Measurements from ENCODE around the gene TPX2. TPM values are rescaled to one million over a fixed set of nuclear protein-coding genes. Genes with fewer than 3 reads are reported as not detected.

TPX2 gene
- total RNA-seq, 1 donor from 2014 or later = 278 TPM

GRCh38 chr20:31806564-31807355 is 67.7 kb downstream of the TPX2 start:
- no peaks in the 10 kb centered on the region for H3K36me3 ChIP-seq
- H3F3A ChIP-seq (ENCODE audit: low read depth) = peaks cover 8% of the 10 kb centered on the region
- peaks cover 20% of the 10 kb centered on the region for H3K4me1 Mint-ChIP-seq
- H3K9me3 ChIP-seq (ENCODE audit: low read depth) = no peaks in the 10 kb centered on the region
- no peak overlapping the region for H3K27ac Mint-ChIP-seq
- H3K27ac ChIP-seq = no peak overlapping the region
- H3K27me3 ChIP-seq = no peaks in the 10 kb centered on the region
- no peaks in the 10 kb centered on the region for H3K4me1 ChIP-seq
- no peak overlapping the region for H2AFZ ChIP-seq (replicated peaks)
- H3K9me3 Mint-ChIP-seq = no peaks in the 10 kb centered on the region
- no peaks in the 10 kb centered on the region for H4K20me1 ChIP-seq (ENCODE audit: low read depth)
- H3K79me2 ChIP-seq (ENCODE audit: low read depth) = no peaks in the 10 kb centered on the region
- no peak overlapping the region for H3K4me3 Mint-ChIP-seq
- H3K4me3 ChIP-seq = no peak overlapping the region
- H3K9ac ChIP-seq = no peak overlapping the region
- no peaks in the 10 kb centered on the region for H3K27me3 Mint-ChIP-seq (ENCODE audit: insufficient read depth, low read depth)
- TF ChIP-seq EZH2phosphoT487 (IDR thresholded peaks at IDR 0.05) (no peak), CTCF (IDR thresholded peaks at IDR 0.05) (no peak), EZH2 (IDR thresholded peaks at IDR 0.05) (no peak)
- H3K4me2 ChIP-seq = no peak overlapping the region
- no peak for DNase-seq (ENCODE audit: low spot score)
- H3K36me3 Mint-ChIP-seq = peaks cover 15% of the 10 kb centered on the region

DNA sequence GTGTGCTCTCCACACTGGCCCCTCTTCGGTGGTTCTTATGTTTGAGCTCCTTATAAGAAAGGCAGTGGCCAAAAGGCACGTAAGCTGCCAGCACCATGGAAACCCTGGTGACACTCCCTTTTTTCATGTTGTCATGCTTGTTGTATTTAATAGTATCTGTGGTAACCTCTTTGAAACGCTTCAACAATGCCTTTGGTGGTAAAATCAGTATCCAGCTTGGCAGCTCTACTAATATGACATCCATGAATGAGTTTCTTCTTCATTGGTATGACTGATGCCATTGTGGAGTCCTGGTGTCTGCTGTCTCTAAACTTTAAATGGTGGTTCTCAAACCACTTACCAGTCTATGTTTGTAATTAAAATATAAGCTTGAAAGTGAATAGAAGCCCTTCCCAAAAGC is 69.4 kb downstream of the TPX2 start:
- H3K27ac Mint-ChIP-seq = no peak overlapping the region
- Histone ChIP-seq H3F3A (ENCODE audit: low read depth) (peaks cover under 1% of the 10 kb centered on the region), H2AFZ (replicated peaks) (no peak overlapping the region), H3K9ac (no peak overlapping the region), H4K20me1 (ENCODE audit: low read depth) (no peaks in the 10 kb centered on the region), H3K36me3 (no peaks in the 10 kb centered on the region), H3K27me3 (no peaks in the 10 kb centered on the region), H3K27ac (no peak overlapping the region), H3K4me2 (no peak overlapping the region), H3K79me2 (ENCODE audit: low read depth) (no peaks in the 10 kb centered on the region), H3K4me3 (no peak overlapping the region), H3K9me3 (ENCODE audit: low read depth) (no peaks in the 10 kb centered on the region), H3K4me1 (no peaks in the 10 kb centered on the region)
- no peak for TF ChIP-seq EZH2phosphoT487 (IDR thresholded peaks at IDR 0.05)
- no peak for TF ChIP-seq CTCF (IDR thresholded peaks at IDR 0.05)
- TF ChIP-seq EZH2 (IDR thresholded peaks at IDR 0.05) = no peak
- peaks cover 20% of the 10 kb centered on the region for H3K4me1 Mint-ChIP-seq
- DNase-seq (ENCODE audit: low spot score) = no peak
- no peaks in the 10 kb centered on the region for H3K9me3 Mint-ChIP-seq
- no peak overlapping the region for H3K4me3 Mint-ChIP-seq
- no peaks in the 10 kb centered on the region for H3K27me3 Mint-ChIP-seq (ENCODE audit: insufficient read depth, low read depth)
- H3K36me3 Mint-ChIP-seq = peaks cover 11% of the 10 kb centered on the region

GRCh38 chr20:31809661-31810060 is 70.6 kb downstream of the TPX2 start:
- Histone ChIP-seq H3K4me1 (no peaks in the 10 kb centered on the region), H3K27me3 (no peaks in the 10 kb centered on the region), H3K36me3 (no peaks in the 10 kb centered on the region), H3K27ac (no peak overlapping the region), H3K4me3 (no peak overlapping the region), H3K4me2 (no peak overlapping the region), H4K20me1 (ENCODE audit: low read depth) (no peaks in the 10 kb centered on the region), H3K9ac (no peak overlapping the region), H3K79me2 (ENCODE audit: low read depth) (no peaks in the 10 kb centered on the region), H3K9me3 (ENCODE audit: low read depth) (no peaks in the 10 kb centered on the region), H2AFZ (replicated peaks) (no peak overlapping the region), H3F3A (ENCODE audit: low read depth) (no peaks in the 10 kb centered on the region)
- TF ChIP-seq CTCF (IDR thresholded peaks at IDR 0.05) (no peak), EZH2 (IDR thresholded peaks at IDR 0.05) (no peak), EZH2phosphoT487 (IDR thresholded peaks at IDR 0.05) (no peak)
- no peak overlapping the region for H3K27ac Mint-ChIP-seq
- H3K9me3 Mint-ChIP-seq = no peaks in the 10 kb centered on the region
- no peak overlapping the region for H3K4me3 Mint-ChIP-seq
- peaks cover 9% of the 10 kb centered on the region for H3K36me3 Mint-ChIP-seq
- H3K27me3 Mint-ChIP-seq (ENCODE audit: insufficient read depth, low read depth) = no peaks in the 10 kb centered on the region
- DNase-seq (ENCODE audit: low spot score) = no peak
- peaks cover 20% of the 10 kb centered on the region for H3K4me1 Mint-ChIP-seq
